ENCODE results near the gene B3GNT9.

DNA sequence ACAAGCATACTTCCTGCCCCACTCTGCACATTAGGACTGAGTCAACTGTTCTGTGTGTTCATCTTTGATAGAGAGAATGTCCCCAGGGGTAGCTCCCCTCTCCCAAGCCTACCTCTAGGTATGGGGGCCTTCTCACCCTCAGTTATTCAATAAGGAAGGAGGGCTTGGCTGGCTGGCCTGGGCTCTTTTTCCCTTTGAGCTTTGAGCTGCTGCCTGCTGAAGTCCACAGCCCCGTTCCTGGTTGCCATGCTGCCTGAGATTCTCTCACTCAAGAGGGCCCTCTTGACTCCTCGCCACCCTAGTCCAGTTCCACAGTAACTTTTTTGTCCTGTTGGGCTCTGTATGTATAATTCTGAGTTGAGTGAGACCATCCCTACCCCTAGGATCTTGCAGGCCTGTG lies 5.1 kb downstream of the B3GNT9 start:
- TF ChIP-seq RNF2 (IDR thresholded peaks at IDR 0.05; ENCODE audit: borderline replicate concordance, low read depth) = no peak
- TF ChIP-seq, protein P1, sequence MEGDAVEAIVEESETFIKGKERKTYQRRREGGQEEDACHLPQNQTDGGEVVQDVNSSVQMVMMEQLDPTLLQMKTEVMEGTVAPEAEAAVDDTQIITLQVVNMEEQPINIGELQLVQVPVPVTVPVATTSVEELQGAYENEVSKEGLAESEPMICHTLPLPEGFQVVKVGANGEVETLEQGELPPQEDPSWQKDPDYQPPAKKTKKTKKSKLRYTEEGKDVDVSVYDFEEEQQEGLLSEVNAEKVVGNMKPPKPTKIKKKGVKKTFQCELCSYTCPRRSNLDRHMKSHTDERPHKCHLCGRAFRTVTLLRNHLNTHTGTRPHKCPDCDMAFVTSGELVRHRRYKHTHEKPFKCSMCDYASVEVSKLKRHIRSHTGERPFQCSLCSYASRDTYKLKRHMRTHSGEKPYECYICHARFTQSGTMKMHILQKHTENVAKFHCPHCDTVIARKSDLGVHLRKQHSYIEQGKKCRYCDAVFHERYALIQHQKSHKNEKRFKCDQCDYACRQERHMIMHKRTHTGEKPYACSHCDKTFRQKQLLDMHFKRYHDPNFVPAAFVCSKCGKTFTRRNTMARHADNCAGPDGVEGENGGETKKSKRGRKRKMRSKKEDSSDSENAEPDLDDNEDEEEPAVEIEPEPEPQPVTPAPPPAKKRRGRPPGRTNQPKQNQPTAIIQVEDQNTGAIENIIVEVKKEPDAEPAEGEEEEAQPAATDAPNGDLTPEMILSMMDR (IDR thresholded peaks at IDR 0.05) = no peak
- TF ChIP-seq, protein P2, sequence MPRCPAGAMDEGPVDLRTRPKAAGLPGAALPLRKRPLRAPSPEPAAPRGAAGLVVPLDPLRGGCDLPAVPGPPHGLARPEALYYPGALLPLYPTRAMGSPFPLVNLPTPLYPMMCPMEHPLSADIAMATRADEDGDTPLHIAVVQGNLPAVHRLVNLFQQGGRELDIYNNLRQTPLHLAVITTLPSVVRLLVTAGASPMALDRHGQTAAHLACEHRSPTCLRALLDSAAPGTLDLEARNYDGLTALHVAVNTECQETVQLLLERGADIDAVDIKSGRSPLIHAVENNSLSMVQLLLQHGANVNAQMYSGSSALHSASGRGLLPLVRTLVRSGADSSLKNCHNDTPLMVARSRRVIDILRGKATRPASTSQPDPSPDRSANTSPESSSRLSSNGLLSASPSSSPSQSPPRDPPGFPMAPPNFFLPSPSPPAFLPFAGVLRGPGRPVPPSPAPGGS (IDR thresholded peaks at IDR 0.05) = no peak
- TF ChIP-seq POLR2A (IDR thresholded peaks at IDR 0.05; ENCODE audit: low read length) = no peak
- no peak for TF ChIP-seq RFX5 (IDR thresholded peaks at IDR 0.05)
- no peak for TF ChIP-seq ZC3H11A (IDR thresholded peaks at IDR 0.05)
- TF ChIP-seq CEBPB (IDR thresholded peaks at IDR 0.05) = no peak
- TF ChIP-seq, protein P3, sequence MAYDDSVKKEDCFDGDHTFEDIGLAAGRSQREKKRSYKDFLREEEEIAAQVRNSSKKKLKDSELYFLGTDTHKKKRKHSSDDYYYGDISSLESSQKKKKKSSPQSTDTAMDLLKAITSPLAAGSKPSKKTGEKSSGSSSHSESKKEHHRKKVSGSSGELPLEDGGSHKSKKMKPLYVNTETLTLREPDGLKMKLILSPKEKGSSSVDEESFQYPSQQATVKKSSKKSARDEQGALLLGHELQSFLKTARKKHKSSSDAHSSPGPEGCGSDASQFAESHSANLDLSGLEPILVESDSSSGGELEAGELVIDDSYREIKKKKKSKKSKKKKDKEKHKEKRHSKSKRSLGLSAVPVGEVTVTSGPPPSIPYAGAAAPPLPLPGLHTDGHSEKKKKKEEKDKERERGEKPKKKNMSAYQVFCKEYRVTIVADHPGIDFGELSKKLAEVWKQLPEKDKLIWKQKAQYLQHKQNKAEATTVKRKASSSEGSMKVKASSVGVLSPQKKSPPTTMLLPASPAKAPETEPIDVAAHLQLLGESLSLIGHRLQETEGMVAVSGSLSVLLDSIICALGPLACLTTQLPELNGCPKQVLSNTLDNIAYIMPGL (CRISPR knock-in tag; IDR thresholded peaks at IDR 0.05; ENCODE audit: borderline replicate concordance) = no peak
- no peak for TF ChIP-seq SMC3 (IDR thresholded peaks at IDR 0.05)
- no peak for TF ChIP-seq EP300 (IDR thresholded peaks at IDR 0.05)
- no peak for TF ChIP-seq CHD2 (IDR thresholded peaks at IDR 0.05; ENCODE audit: low read length, partially characterized antibody)
- no peak for TF ChIP-seq POLR2AphosphoS2 (conservative IDR thresholded peaks at IDR 0.05; ENCODE audit: low read length)
